Forelimb muscle (tissue), 1 donor: Measurements from ENCODE around the gene TRAF3. TPM values are rescaled to one million over a fixed set of nuclear protein-coding genes. Genes with fewer than 3 reads are reported as not detected.
"Not testable (repeated sequence)": the region's sequence is repeated elsewhere in the genome, so short reads cannot be mapped to it uniquely, and the experiment has no call there.

Source experiments
- DNase-seq: peaks from one replicate; pipeline ENCODE4 v3.0.0-alpha.2; 2013; ENCODE audit warnings: low read depth
- polyA plus RNA-seq: library from polyadenylated mRNA; unstranded; fragments of 120-200 nt; gene quantifications from one replicate; pipeline ENCODE4 v1.2.1, GENCODE V29; 2013; ENCODE audit not compliant: insufficient read length

TRAF3 gene
- polyA plus RNA-seq, 1 donor: 14.2 TPM

DNA sequence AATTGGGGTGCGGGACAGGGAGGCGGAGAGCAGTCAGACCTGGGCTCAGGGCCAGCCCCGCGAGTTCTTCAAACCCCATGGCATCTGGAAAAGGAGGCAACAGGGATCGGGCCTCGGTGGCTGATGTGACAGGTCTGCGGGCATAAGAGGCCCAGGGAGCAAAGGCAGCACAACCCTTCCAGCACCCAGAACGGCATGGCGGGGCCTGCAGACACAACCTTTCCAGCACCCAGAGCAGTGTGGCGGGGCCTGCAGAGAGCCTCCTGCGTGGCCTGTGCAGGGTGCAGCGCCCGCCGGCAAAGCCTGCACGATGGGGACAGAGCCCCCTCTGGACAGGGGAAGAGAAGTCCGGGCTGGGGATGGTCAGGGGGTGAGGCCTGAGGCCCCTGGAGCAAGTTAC is 26.2 kb upstream of the TRAF3 start:
- no peak for DNase-seq

DNA sequence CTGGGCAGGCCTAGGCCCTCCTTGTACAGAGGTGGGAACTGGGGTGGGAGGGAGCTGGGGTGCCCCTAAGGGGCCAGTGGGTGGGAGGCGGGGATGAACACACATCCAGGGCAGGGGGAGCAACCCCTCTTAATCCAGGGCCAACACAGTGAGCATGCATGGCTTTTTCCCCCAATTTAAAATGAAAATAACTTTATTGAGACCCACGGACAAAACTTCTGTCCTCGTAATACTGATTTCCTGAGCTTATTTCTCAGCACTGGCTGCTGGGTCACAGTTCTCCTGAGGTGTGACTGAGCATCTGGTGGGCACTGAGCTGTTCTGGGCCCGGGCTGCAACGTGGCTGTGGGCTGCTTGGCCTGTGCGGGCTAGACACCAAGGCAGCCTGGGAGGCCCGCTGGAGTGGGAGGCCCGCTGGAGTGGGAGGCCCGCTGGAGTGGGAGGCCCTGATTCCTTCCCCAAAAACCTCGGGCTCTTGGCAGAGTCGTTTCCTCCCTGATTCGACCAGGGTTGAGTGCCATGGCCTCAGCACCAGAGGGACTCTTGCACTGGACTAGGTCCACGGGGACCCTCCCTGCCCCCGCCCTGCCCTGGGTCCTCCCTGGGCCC is 24.9 kb upstream of the TRAF3 start:
- no peak for DNase-seq

DNA sequence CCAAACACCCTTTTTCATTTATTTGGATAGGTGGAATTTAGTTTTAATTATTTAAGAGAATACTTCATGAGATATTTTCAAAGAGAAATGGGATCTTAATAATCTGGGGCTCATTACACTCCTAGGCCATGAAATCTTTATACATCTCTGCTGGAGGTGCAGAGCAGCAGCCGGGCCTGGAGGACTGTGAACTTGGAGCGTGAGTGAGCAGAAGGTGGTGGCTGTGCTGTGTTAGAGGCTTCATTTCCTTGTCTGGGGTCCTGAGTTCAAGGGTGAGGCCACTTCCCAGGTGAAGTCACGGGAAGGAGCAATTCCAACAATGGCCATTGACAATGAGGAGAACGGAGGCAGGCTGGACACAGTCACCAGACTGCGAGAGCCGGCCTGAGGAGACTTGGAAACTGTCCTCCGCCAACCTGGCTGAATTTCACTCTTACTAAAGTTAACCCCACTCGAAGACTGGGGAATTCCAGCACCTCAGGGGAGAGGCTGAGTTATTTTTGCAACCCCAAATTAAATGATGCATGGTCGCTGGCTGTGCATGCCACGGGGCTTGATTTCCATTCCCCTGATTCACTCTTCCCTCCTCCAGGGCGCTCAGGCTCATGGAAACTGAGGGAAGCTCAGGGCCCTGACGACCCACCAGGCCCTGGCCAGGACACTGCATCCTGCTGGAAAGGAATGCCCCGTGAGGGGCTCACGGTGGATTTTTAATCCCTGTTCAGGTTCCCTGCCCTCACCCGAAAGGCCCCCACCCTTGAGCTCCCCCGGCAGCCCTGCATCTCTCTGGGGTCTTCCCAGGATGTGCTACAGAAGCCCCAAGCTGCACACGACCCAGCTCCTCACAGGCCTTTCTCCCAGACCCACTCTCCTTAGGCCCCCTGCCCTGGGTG is 22.6 kb upstream of the TRAF3 start:
- no peak for DNase-seq

DNA sequence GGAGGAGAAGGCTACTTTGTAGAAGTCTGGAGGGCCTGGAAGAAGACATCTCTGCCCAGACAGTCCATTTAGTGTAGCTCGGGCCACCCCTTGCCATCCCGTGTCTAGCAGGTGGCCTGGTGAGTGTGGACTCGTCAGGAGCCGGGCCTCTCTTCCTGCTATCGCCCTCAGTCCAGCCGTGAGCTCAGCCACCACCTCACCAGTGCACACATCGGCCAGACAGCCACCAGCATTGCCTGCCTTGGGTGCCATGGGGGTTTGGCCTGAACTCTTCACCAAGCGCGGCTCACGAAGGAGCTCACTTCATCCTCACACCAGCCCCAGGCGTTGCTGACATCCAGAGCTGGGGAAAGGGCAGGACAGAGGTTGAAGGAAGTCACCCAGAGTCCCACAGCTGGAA is 19.6 kb upstream of the TRAF3 start:
- no peak for DNase-seq

DNA sequence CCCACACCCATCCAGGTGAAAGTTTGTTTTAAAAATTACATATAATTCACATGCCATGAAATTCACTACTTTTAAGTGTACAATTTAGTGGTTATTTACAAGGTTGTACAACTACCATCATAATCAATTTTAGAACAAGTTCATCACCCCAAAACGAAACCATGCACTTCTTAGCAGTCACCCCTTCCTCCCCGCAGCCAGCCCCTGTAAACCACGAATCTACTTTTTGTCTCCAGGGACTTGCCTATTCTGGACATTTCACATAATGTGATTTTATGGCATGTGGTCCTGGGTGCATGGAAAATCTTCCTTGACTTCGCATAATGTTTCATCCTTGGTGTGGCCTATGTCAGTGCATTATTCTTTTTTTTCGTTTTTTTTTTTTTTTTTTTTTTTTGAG is 19.2 kb upstream of the TRAF3 start:
- DNase-seq: no peak

DNA sequence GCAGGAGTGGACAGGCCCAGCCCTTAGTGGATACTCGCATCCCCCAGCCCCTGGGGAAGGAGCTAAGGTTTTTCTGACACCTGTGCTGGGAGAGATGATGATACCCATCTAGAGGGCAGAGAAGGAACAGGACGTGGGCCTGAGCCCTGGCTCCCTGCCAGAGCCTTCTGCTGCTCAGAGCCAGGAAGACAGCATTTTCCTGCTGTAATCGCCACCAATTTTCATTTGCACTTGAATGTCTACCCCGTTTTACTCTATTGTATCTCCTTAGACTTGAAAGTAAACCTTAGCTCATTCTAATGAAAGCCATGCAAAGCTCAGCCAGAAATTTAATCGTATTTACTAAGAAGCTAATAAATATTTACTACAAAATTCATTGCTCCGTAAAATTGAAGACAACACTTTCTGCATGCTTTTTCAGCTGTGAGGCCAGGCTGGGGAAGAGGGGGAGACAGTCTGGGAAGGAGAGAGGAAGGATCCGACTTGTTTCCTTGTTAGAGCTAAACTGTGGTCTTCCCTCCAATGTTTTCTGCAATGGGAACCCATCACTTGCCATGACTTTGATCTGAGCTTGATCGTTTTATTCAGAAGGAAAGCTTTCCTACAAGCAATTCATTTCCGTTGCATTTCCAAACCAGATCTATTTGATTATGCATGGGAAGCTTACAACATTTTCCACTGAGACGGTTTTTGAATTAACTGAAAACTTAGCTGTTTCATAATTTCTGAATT is 17.6 kb upstream of the TRAF3 start:
- DNase-seq: no peak

DNA sequence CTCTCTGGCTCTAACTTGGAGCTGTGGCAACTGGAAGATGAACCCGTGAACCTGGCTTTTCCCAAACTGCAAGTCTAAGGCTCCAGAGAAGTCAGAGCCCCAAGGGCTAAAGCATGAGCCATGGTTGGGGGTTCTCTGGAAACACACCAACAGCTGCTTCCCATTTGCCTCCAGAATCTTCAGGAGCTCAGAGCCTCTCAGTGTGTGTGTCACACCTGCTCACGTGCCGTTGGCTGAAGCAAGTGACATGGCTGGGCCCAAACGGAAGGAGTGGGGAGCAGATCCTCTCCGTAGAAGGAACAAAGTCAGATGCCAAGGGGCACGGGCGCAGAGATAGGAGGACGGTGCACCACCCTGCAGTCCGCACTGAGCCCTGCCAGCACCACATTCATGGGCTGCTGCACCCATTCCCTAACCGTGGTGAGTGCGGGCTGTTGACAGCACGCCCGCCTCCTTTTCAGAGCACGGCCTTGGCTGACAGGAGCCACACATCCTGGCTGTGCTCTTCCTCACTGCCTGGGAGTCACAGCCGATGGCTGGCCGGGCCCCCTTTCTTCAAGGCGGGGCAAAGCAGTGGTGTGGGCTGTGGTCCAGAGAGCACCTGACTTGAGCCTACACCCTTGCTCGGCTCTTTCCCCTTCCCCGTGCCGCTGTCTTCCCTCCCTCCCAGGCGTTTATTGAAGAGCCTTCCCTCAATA is 16.6 kb upstream of the TRAF3 start:
- DNase-seq: no peak

DNA sequence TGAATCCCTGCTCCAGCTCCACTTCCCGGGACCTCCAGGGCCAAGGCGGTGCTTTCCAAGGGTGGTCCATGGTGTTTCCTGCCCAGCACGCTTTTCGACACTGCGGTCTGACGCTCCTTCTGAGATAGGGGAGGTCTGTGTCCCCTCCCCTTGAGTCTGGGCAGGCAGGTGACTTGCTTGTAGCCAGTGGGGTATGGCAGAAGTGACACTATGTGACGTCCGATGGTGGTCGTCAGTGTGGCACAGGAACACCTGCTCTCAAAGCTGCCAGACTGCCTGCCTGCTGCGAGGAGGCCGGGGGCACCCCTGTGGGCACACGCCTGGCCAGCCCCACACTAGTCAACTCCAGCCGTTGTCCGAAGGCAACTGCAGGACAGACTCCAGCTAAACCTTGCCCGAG is 16.0 kb upstream of the TRAF3 start:
- DNase-seq: no peak

DNA sequence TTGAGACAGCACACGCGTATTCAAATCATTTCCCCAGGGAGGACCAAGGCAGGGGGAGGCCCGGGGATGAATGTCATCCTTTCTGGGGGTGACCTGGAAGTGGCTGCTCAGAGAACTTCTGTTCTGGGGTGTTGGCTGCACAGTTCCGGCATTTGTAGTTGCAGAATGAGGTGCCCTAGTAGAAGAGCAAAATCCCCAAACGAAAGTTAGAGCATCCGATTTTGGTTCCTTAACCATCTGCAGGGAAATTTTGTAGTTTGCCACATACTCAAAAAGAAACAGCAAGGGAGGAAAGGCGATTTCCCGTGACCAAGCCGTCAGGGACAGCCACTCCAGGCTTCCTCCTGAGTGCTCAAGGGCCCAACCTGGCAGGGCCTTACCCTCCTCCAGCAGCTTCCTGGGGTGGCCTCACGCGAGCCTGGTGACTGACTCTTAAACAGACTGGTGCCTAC is 13.0 kb upstream of the TRAF3 start:
- DNase-seq: no peak

DNA sequence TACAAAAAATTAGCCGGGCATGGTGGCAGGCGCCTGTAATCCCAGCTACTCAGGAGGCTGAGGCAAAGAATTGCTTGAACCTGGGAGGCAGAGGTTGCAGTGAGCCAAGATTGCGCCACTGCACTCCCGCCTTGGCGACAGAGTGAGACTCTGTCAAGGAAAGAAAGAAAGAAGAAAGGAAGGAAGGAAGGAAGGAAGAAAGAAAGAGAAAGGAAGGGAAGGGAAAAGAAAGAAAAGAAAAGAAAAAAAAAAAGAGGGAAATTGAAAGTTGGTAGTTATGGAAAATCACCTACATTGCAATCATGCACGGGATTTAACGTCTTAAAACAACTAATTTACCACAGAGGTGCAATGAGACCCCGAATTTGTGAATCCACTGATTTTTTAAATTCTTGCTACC is 11.5 kb upstream of the TRAF3 start:
- DNase-seq: not testable (repeated sequence)

DNA sequence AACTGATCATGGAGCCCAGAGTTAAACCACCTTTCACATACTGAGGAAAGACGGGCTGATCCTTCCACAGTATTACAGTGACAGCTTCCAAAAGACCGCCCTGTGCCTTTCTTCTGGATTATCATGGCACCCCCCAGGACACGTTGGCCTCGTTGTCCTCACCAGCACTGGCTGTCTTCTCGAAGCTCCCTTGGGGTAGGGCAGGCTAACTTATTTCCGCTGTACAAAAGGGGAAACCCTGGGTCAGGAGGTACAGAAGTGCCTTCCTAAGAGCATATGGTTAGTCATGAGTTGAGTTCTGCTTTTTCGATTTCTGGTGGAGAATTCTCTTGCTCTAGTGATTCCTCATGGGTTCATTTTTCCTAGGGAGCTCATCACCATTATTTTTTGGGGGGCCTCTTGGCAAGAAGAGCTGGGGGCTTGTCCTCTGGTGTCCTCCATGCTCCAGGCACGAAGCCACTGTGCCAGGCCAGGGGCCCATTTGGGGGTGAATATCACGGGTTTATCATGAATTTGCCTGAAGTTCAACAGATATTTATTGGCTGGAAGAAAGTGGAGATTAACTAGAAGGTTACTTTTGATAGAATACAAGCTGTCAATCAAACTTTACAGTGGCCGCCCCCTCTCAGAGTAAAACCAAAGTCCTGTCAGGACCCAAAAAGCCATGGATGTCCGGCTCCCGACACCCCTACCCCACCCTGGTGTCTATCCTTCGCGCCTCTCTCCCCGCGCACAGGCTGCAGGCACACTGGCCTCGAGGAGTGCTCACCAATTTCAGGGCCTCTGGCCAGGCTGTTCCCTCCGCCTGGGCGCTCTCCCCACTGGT is 8.8 kb upstream of the TRAF3 start:
- no peak for DNase-seq

DNA sequence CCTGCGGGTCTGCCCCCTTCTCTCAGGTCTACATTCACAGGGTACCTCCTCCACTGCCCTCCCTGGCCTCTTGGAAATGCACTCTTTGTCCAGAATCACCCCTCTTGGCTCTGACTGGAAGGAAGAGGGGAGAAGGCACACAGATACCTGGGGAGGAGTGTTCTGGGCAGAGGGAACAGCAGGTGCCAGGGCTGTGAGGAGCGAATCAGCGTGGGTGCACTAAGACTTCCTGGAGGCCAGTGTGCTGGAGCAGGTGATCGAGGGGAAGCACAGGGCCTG is 8.3 kb upstream of the TRAF3 start:
- DNase-seq: no peak

DNA sequence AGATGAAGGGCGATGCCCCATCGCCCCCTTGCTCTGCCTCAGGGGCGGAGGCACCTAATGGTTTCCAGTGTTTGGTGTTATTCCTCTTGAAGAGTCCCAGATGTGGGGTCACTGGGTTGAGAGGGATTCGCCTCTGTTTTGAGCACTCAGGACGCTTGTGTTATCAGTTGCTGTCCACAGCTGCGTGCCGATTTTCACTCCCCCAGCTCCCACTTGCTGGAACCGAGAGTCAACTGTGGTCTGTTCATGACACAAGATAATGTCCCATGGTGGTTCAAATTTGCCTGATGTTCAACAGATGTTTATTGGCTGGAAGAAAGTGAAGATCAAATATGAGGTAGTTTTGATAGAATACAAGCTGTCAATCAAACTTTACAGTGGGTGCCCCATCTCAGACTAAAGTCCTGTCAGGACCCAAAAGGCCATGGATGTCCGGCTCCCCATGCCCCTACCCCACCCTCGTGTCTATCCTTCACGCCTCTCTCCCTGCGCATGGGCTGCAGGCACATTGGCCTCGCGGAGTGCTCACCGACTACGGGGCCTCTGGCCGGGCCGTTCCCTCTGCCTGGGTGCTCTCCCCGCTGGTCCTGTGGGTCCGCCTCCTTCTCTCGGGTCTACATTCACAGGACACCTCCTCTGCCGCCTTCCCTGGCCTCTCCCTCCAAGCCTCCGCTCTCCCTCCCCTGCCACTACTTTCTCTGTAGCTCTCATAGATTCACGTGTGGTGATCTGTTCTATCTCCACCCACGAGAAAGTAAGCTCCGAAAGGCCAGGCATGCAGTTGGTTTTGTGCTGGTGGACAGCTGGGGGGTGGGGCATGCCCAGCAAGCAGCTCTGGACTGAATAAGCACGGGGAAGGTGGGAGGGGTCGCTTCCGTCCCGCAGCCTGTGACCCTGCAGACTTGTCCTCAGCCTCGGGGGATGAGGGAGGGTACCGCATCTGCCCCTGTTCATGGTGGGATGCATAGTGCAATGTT is 6.8 kb upstream of the TRAF3 start:
- DNase-seq: no peak

DNA sequence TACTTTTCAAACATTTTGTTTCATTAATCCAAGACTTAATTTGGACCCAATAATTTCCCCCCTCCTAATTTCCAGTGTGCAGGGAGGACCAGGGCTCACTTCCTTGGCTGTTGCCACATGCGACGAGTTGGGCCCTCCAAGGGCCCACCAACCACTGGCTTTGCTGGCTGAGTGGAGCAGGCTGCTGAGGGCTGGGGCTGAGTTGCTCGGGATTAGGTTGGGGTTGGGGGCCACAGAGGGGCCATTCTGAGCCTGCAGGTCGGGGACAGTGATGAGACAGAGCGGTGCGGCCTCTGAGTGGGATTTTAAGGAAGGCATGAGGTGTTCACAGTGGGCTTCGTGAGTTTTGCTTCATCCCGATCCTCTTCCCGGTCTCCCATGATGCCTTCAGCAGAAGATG is 6.1 kb upstream of the TRAF3 start:
- DNase-seq: no peak

DNA sequence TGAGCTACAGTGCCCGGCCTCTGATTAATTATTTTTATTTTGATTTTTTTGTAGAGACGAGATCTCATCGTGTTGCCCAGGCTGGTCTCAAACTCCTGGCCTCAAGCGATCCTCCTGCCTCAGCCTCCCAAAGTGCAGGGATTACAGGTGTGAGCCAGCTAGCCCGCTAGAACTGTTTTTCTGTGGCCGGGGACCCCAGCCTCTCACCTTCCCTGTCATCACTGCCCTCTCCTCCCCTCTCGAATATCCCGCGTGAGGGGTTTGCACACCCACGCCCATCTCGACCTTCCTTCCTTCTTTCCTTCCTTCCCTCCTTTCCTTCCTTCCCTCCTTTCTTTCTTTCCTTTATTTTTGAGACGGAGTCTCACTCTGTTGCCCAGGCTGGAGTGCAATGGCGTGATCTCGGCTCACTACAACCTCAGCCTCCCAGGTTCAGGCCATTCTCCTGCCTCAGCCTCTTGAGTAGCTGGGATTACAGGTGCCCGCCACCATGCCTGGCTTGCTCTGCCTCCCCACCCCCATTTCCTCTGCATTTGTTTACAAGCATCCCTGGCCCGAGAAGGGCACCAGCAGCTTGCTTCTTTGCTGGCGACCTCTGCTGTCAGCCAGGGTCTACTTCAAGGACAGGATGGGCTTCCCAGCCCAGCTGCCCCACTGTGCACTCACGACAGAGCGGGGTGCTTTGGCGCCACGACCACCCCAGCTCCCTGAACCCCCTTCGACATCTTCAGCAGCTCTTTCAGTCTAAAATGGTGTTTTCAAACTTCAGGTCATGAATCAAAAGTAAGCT is 4.3 kb upstream of the TRAF3 start:
- no peak for DNase-seq

DNA sequence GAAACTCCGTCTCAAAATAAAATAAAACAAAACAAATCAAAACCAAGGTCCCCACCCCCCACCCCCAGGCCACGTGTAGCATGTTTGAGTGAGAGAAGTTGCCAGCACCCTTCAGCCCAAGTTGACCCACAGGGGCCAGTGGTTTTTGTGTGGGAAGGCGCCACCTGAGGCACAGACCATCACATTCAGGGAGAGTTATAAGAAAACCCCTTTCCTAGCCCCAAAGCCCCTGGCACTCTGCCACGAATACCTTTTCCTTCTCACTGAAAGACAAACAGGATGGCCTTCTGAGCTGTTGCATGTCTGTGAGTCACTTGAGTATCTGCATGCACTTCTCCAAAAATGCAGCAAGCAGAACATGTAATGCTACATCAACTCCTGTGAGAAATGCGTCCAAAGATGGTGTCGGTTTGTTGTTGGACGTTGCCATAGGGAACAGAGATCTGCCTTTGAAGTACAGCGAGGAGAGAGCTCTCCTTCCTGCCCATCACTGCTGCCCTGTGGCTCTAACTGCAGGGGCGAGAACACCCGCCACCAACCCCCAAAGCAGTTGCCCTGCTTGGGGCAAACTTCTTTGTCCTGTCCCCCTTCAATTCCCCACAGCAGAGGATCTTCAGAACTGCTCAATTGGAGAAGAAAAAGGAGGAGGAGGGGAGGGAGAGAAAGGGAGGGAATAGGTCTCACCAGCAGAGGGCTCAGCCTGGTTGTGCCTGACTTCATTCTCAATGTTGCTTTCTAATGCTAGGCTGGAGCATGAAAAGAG is 2.7 kb upstream of the TRAF3 start:
- peak; percentile 62 for DNase-seq

DNA sequence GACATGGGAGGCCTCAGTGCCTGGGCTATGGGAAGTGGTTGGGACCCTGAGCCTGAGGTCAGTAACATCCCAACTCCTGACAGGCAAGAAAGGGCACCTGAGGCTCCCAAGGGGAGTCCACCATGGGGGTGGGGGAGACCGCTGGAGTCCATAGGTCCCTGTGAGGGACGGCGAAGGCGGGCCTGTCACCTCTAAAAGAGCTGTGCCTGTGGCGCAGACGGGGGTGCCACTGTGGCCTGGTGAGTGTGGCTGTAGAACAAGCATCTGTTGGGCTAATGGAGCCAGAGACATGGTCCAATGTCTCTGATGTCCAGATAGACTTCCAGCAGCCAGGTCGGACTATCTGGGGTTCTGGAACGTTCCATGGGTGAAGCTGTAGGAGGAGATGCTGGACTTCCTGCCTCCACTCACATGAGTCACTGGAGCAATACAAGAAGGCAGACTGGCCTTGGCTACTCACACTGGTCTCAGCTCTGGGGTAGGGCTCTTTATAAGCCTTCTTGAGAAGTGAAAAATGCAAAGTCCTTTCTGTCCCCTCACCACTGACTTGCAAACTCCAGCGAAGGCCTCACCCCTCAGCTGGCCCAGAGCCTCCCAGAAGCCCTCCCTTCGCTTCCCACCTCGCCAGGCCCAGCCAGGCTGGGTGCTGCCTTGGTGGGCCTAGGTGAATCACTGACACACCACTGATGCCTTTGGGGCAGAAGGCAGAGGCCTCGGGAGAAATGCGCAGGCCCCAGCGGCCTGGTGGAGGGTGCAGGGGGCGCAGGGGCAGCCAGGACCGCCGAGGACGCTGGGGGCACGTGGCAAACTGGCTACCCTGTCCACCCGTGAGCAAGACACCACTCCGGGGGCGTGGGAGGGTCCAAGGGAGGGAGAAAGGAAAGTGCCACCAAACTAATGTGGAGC is 1.1 kb upstream of the TRAF3 start:
- DNase-seq: no peak
